Astrocyte (in vitro differentiated cells and primary cell): Measurements from ENCODE around the gene HSF4. TPM values are rescaled to one million over a fixed set of nuclear protein-coding genes. Genes with fewer than 3 reads are reported as not detected.
"Not testable (repeated sequence)": the region's sequence is repeated elsewhere in the genome, so short reads cannot be mapped to it uniquely, and the experiment has no call there.

Source experiments
- DNase-seq: peaks from one replicate; pipeline ENCODE4 v3.0.0-alpha.2; 2010; ENCODE audit warnings: low read depth
- FAIRE-seq: peaks from 2 replicates; lab custom pipeline; 2011; peaks lifted over from hg19 to GRCh38; lab: Jason Lieb, UNC
- H2AFZ ChIP-seq: 2 replicates; pipeline ENCODE4 v1.6.0; 2012; ENCODE audit warnings: low read depth, low read length, inconsistent platforms
- H3K27ac ChIP-seq: 2 replicates; pipeline ENCODE4 v1.5.1; 2011; ENCODE audit warnings: low read depth, low read length, inconsistent platforms
- H3K27me3 ChIP-seq: 2 replicates; pipeline ENCODE4 v1.6.0; 2011; ENCODE audit warnings: low read length, inconsistent platforms; ENCODE audit not compliant: insufficient read depth
- H3K36me3 ChIP-seq: 2 replicates; pipeline ENCODE4 v1.5.1; 2011; ENCODE audit warnings: low read length, inconsistent platforms; ENCODE audit not compliant: insufficient read depth
- H3K4me1 ChIP-seq: 2 replicates; pipeline ENCODE4 v1.5.1; 2011; ENCODE audit warnings: low read length, inconsistent platforms; ENCODE audit not compliant: insufficient read depth
- H3K4me2 ChIP-seq: 2 replicates; pipeline ENCODE4 v1.6.0; 2012; ENCODE audit warnings: low read length, inconsistent platforms
- H3K4me3 ChIP-seq: 2 replicates; pipeline ENCODE4 v1.5.1; 2011; ENCODE audit warnings: low read depth, mild to moderate bottlenecking, low read length, inconsistent platforms; ENCODE audit not compliant: insufficient read depth
- H3K79me2 ChIP-seq: 2 replicates; pipeline ENCODE4 v1.6.0; 2012; ENCODE audit warnings: mild to moderate bottlenecking, low read length, inconsistent platforms; ENCODE audit not compliant: insufficient read depth
- H3K9ac ChIP-seq: 2 replicates; pipeline ENCODE4 v1.6.0; 2012; ENCODE audit warnings: mild to moderate bottlenecking, low read length, inconsistent platforms
- H3K9me3 ChIP-seq: 2 replicates; pipeline ENCODE4 v1.5.1; 2012; ENCODE audit warnings: low read depth, mild to moderate bottlenecking, low read length, inconsistent platforms; ENCODE audit not compliant: insufficient read depth
- H4K20me1 ChIP-seq: 2 replicates; pipeline ENCODE4 v1.6.0; 2012; ENCODE audit warnings: low read length, inconsistent platforms; ENCODE audit not compliant: insufficient read depth
- H3K27ac Mint-ChIP-seq: one replicate; pipeline ENCODE4 v1.8.0; 2021; ENCODE audit warnings: mild to moderate bottlenecking, mixed read lengths; ENCODE audit not compliant: unreplicated experiment
- H3K27me3 Mint-ChIP-seq: one replicate; pipeline ENCODE4 v1.8.0; 2021; ENCODE audit warnings: low read depth, mixed read lengths; ENCODE audit not compliant: unreplicated experiment
- H3K36me3 Mint-ChIP-seq: one replicate; pipeline ENCODE4 v1.8.0; 2021; ENCODE audit warnings: low read depth, mixed read lengths; ENCODE audit not compliant: unreplicated experiment
- H3K4me1 Mint-ChIP-seq: one replicate; pipeline ENCODE4 v1.8.0; 2021; ENCODE audit warnings: low read depth, mixed read lengths; ENCODE audit not compliant: unreplicated experiment
- H3K4me3 Mint-ChIP-seq: one replicate; pipeline ENCODE4 v1.8.0; 2021; ENCODE audit warnings: mild to moderate bottlenecking, moderate library complexity, mixed read lengths; ENCODE audit not compliant: unreplicated experiment
- H3K9me3 Mint-ChIP-seq: one replicate; pipeline ENCODE4 v1.8.0; 2021; ENCODE audit warnings: mild to moderate bottlenecking, mixed read lengths; ENCODE audit not compliant: unreplicated experiment
- CTCF ChIP-seq: IDR thresholded peaks from 2 replicates; pipeline ENCODE4 v1.5.1; 2011; ENCODE audit warnings: low read depth, mild to moderate bottlenecking, inconsistent platforms, low read length, moderate library complexity; ENCODE audit not compliant: insufficient read depth
- EZH2 ChIP-seq: IDR thresholded peaks from 2 replicates; pipeline ENCODE4 v1.6.1; 2012; ENCODE audit warnings: mild to moderate bottlenecking, low read length, inconsistent platforms; ENCODE audit not compliant: insufficient read depth
- total RNA-seq: library from RNA; stranded (reverse); gene quantifications from 2 replicates; pipeline ENCODE4 v1.2.1, GENCODE V29; 2021

HSF4 gene
- total RNA-seq, 1 donor from 2014 or later: 4.5 TPM

GRCh38 chr16:67116388-67117311 is 47.9 kb upstream of the HSF4 start:
- H3K9me3 Mint-ChIP-seq: no peaks in the 10 kb centered on the region
- peak overlapping the region; percentile 89 for H3K27ac Mint-ChIP-seq
- Histone ChIP-seq H3K36me3 (peaks cover 8% of the 10 kb centered on the region), H3K27me3 (no peaks in the 10 kb centered on the region), H3K27ac (no peak overlapping the region), H3K4me2 (no peak overlapping the region), H3K79me2 (peaks cover 63% of the 10 kb centered on the region), H3K4me1 (peaks cover 9% of the 10 kb centered on the region), H2AFZ (no peak overlapping the region), H3K9me3 (no peaks in the 10 kb centered on the region), H3K4me3 (no peak overlapping the region), H3K9ac (no peak overlapping the region), H4K20me1 (peaks cover 49% of the 10 kb centered on the region)
- H3K4me1 Mint-ChIP-seq: peaks cover 25% of the 10 kb centered on the region
- DNase-seq: no peak
- FAIRE-seq: no peak
- peaks cover 11% of the 10 kb centered on the region for H3K36me3 Mint-ChIP-seq
- TF ChIP-seq CTCF (no peak), EZH2 (no peak)
- no peaks in the 10 kb centered on the region for H3K27me3 Mint-ChIP-seq
- H3K4me3 Mint-ChIP-seq: no peak overlapping the region

- Mint-ChIP-seq H3K36me3 (peaks cover 13% of the 10 kb centered on the region), H3K4me1 (peaks cover 23% of the 10 kb centered on the region), H3K27ac (no peak overlapping the region), H3K9me3 (no peaks in the 10 kb centered on the region), H3K27me3 (no peaks in the 10 kb centered on the region), H3K4me3 (no peak overlapping the region)
- Histone ChIP-seq H3K4me1 (peaks cover 9% of the 10 kb centered on the region), H3K9ac (no peak overlapping the region), H3K4me3 (no peak overlapping the region), H3K27ac (no peak overlapping the region), H3K9me3 (no peaks in the 10 kb centered on the region), H3K27me3 (no peaks in the 10 kb centered on the region), H3K4me2 (no peak overlapping the region), H3K36me3 (peaks cover 10% of the 10 kb centered on the region), H2AFZ (no peak overlapping the region), H4K20me1 (peaks cover 40% of the 10 kb centered on the region), H3K79me2 (peaks cover 52% of the 10 kb centered on the region)
- no peak for DNase-seq
- FAIRE-seq: no peak
- TF ChIP-seq CTCF: no peak
- TF ChIP-seq EZH2: no peak
These were observed 46.8 kb upstream of the HSF4 start for GRCh38 chr16:67117716-67118115.

- Mint-ChIP-seq H3K9me3 (no peaks in the 10 kb centered on the region), H3K4me1 (peaks cover 17% of the 10 kb centered on the region), H3K27me3 (no peaks in the 10 kb centered on the region), H3K36me3 (peaks cover 11% of the 10 kb centered on the region), H3K4me3 (no peak overlapping the region), H3K27ac (no peak overlapping the region)
- Histone ChIP-seq H3K27me3 (no peaks in the 10 kb centered on the region), H3K79me2 (peaks cover 33% of the 10 kb centered on the region), H3K36me3 (peaks cover 20% of the 10 kb centered on the region), H3K9ac (no peak overlapping the region), H4K20me1 (peaks cover 27% of the 10 kb centered on the region), H3K4me1 (peaks cover 5% of the 10 kb centered on the region), H3K27ac (no peak overlapping the region), H3K4me3 (no peak overlapping the region), H3K4me2 (no peak overlapping the region), H3K9me3 (no peaks in the 10 kb centered on the region), H2AFZ (no peak overlapping the region)
- DNase-seq (no peak), FAIRE-seq (no peak)
- TF ChIP-seq EZH2 (no peak), CTCF (no peak)
These were observed 44.5 kb upstream of the HSF4 start for GRCh38 chr16:67120025-67120424.

- H3K27me3 ChIP-seq, H3K4me3 Mint-ChIP-seq, H3K9ac ChIP-seq, H3K9me3 ChIP-seq, H3K9me3 Mint-ChIP-seq, H3K27ac Mint-ChIP-seq, H3K4me2 ChIP-seq, H3K4me1 ChIP-seq, H3K4me3 ChIP-seq, DNase-seq, H2AFZ ChIP-seq, FAIRE-seq, H3K27me3 Mint-ChIP-seq, H3K4me1 Mint-ChIP-seq, H3K27ac ChIP-seq: not testable (repeated sequence)
- Histone ChIP-seq H3K36me3 (peaks cover 20% of the 10 kb centered on the region), H3K79me2 (peaks cover 10% of the 10 kb centered on the region), H4K20me1 (peaks cover 25% of the 10 kb centered on the region)
- H3K36me3 Mint-ChIP-seq: peaks cover 18% of the 10 kb centered on the region
These were observed 41.7 kb upstream of the HSF4 start for GRCh38 chr16:67122799-67123198.
